ENCODE results near the gene WDR87.
"Not testable (repeated sequence)": the region's sequence is repeated elsewhere in the genome, so short reads cannot be mapped to it uniquely, and the experiment has no call there.

WDR87 gene

GRCh38 chr19:37929355-37929923 lies 23.0 kb upstream of the WDR87 start:
- no peak for DNase-seq

GRCh38 chr19:37928527-37929286 lies 22.3 kb upstream of the WDR87 start:
- no peak for DNase-seq

DNA sequence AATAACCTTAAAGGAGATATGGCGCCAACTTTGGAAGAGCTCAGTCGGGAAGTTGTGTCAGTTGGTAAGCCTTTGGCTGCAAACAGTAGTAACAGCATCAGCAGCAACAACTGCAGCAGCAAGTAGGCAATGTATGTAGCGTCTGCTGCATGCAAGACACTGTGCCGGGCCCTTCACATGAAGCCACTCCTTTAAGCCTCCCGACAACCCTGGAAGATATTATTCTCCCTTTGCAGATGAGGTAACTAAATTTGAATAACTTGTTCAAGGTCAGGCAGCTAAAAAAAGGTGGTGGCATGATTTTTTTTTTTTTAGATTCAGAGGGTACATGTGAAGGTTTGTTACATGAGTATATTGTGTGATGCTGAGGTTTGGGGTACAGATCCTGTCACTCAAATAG lies 20.3 kb upstream of the WDR87 start:
- no peak for DNase-seq

DNA sequence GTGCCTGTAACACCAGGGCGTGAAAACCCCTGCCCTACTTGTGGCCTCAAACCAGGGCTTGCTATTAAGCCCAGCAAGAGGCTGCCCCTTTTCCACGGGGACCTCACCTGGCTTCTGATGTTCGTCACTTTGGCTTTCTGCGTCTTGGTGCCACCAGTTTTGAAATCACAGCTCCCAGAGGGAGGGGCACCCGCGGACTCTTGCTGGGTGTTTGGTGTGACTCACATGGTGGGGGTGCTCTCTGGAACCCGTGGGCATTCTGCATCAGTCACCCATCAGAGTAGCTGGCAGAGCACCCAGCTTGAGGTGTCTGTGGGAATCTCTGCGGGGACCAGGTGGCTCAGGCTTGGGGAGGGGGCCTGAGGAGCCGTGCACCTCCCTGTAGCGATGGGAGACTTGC lies 19.9 kb upstream of the WDR87 start:
- no peak for DNase-seq

GRCh38 chr19:37925212-37925611 lies 18.8 kb upstream of the WDR87 start:
- no peak for DNase-seq

DNA sequence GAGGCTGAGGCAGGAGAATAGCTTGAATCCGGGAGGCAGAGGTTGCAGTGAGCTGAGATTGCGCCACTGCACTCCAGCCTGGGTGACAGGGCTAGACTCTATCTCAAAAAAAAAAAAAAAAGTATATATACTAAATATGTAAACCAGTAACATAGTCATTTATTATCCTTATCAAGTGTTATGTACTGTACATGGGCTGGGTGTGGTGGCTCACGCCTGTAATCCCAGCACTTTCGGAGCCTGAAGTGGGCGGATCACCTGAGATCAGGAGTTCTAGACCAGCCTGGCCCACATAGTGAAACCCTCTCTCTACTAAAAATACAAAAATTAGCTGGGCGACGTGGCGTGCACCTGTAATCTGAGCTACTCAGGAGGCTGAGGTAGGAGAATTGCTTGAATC lies 18.2 kb upstream of the WDR87 start:
- DNase-seq: not testable (repeated sequence)

- no peak for DNase-seq
Measured at GRCh38 chr19:37920591-37921450, 14.4 kb upstream of the WDR87 start.

DNA sequence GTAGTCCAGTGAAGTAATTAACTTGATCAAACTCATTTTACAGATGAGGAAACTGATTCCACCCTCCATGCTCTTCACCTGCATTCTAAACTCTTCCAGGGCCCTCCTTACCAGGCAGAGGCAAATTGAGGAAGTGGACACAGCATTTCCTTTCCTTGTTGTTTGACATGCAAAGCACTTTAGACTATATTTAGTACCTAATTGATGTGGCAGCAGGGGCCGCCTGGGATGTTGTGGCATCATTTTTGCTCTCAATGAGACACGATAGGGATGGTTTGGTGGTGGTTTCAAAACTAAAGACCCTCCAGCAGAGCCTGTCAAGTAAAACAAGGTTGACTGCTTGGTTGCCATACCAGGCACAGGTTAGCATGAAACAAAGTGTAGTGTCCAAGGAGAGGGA lies 8.5 kb upstream of the WDR87 start:
- no peak for DNase-seq

- no peak for DNase-seq
Measured at GRCh38 chr19:37909661-37910199, 3.3 kb upstream of the WDR87 start.

- no peak for DNase-seq
Measured at GRCh38 chr19:37907735-37908455, 1.5 kb upstream of the WDR87 start.

- DNase-seq: peak; percentile 92
Measured at GRCh38 chr19:37906869-37907734, 708 bp upstream of the WDR87 start, which contains the start of gene SIPA1L3. TSS of gene SIPA1L3 (plus strand) at chr19:37907208. CDS start at chr19:38081566, 174,358 bp downstream.

DNA sequence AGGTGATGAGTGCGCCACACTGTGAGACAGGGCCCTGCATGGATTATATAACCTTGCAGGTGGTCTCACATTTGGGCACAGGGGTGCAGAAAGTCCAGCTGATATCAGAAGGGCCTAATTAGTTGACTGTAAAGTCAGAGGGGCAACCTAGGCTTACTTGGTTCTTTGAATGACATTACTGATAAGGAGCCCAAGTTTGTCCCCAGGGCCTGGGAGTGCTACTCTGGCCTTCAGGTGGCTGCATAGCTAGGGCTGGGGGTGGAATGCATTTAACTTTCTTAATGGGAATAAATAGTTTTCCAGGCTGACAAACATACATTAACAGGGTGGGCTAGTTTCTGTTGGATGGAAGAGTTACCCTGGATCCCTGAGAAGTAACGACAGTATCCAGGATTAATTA lies 3.3 kb downstream of the WDR87 start:
- DNase-seq: no peak

DNA sequence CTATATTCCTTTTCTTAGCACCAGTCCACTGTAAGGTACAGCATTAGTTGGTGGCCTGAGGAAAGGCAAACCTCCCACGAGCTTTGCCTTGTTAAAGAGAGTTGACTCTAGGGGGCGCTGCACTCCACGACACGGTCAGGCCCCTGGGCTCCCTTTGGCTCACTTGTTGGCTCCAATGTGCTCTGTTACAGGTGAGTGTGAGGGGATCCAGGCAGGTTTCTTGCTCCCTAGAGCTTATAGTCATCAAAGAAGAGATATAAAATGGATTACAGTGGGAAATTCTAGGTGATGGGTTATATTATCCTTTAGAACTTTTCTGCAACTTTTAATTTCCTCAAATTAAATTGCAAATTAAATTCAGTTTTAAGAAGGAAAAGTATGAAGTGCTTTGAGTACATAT lies 3.7 kb downstream of the WDR87 start:
- peak; percentile 77 for DNase-seq

DNA sequence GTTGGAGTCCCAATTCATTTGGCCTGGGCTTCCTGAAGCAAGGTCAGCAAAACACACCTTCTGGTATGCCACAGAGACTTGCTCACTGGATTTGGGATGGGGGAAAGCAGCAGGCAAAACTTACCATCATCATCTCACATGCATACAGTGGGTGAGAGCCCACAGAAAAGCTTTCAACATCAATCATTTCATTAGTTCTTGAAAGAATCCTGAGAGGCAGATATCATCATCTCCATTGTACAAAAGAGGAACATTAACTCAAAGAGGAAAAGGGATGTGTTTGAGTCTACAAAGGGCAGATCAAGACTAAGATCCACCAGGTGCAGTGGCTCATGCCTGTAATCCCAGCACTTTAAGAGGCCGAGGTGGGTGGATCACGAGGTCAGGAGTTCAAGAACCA lies 6.4 kb downstream of the WDR87 start:
- no peak for DNase-seq

DNA sequence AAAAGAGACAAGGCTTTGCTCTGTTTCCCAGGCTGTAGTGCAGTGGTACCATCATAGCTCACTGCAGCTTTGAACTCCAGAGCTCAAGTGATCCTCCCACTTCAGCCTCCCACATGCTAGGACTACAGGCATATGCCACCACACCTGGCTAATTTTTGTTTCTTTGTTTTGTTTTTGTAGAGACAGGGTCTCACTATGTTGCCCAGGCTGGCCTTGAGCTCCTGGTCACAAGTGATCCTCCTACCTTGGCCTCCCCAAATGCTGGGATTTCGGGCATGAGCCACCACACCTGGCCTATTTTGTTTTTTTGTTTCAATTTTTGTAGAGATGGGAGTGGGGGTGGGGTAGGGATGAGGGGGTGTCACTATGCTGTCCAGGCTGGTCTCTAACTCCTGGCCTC lies 6.9 kb downstream of the WDR87 start:
- DNase-seq: no peak

DNA sequence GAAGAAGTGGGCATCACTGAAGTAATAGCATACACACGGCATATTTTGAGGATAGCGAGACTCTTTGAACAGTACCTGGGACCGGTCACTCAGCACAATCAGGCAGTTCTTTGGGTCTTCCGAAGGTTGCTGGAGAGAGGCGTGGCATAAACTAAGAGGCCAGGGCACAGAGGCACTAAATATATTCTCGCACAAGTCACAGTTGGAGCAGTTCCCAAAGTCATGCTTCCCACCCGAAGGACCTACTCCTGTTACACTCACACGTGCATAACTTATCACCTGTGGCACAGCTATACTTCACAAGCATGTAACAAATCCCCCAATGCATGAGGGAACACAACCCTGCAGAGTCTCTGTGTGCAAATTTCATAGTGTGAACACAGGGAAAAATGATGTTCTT lies 10.2 kb downstream of the WDR87 start:
- DNase-seq: no peak

GRCh38 chr19:37893845-37894575 lies 12.4 kb downstream of the WDR87 start:
- DNase-seq: no peak

GRCh38 chr19:37886571-37886970 lies 19.8 kb downstream of the WDR87 start:
- DNase-seq: no peak

DNA sequence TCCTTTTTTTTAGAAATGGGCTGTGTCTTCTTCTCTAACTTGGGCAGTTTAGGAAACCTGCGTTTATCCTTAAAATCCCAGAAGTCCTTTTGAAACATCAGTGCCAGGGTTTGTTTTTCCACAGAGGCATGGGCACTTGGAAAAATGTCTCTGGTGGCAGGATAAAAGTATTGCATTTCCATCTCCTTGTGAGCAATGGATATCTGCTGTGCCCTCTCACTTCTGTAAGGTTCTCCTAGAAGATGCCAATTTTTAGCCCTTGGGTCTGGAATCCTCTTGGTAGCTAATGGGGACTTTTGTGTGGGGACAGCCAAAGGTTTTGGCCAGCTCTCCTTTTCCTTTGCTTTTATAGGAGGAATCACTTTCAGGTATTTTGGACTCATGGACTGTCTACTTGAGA lies 21.0 kb downstream of the WDR87 start:
- DNase-seq: no peak

DNA sequence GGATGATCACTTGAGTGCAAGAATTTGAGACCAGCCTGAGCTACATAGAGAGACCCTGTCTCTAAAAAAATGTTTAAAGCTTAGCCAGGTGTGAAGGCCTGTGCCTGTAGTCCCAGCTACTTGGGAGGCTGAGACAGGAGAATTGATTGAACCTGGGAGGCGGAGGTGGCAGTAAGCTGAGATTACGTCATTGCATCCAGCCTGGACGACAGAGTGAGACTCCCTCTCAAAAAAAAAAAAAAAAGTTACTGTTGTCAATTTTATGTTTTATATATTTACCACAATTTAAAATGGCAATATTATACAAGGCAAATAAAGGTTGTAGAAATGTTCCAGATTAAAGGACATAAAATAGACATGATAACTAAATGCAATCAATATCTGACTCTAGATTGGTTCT lies 29.2 kb downstream of the WDR87 start:
- DNase-seq: no peak

GRCh38 chr19:37876032-37876431 lies 30.4 kb downstream of the WDR87 start:
- DNase-seq: no peak

All from activated CD8-positive, alpha-beta memory T cell treated with anti-CD3 and anti-CD28 coated beads, Interleukin-2, amount 50 U/mL, for 4 hours (primary cell).